AG09319 (cell line): ENCODE results near the gene MAGIX.

Experiments used
- DNase-seq: peaks from one replicate; pipeline ENCODE4 v3.0.0-alpha.2; 2010; ENCODE audit warnings: low read depth; ENCODE audit errors: extremely low read depth
- TF ChIP-seq, protein P1 (sequence below): IDR thresholded peaks from 2 replicates; pipeline ENCODE4 v1.5.1; 2011; ENCODE audit warnings: low read depth, mild to moderate bottlenecking, inconsistent platforms, low read length, moderate library complexity

The MAGIX gene

DNA sequence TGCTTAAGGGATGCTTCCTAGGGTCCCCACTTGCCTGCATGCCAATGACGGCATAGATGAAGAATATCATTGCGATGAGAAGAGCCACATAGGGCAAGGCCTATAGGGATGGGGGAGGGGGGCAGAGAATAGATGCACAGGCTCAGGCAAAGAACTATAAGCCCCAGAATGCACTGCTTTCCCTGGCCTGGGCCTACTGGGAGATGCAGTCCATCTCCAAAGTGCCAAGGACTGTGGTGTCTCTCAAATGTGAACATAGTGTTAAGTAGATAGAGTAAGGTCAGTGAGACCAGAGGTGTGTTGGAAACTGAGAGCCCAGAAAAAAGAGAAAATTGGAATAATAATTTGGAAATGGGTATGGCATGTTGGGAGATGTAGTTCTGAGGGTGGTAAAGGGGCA lies 49.7 kb downstream of the MAGIX start:
- TF ChIP-seq, protein P1, sequence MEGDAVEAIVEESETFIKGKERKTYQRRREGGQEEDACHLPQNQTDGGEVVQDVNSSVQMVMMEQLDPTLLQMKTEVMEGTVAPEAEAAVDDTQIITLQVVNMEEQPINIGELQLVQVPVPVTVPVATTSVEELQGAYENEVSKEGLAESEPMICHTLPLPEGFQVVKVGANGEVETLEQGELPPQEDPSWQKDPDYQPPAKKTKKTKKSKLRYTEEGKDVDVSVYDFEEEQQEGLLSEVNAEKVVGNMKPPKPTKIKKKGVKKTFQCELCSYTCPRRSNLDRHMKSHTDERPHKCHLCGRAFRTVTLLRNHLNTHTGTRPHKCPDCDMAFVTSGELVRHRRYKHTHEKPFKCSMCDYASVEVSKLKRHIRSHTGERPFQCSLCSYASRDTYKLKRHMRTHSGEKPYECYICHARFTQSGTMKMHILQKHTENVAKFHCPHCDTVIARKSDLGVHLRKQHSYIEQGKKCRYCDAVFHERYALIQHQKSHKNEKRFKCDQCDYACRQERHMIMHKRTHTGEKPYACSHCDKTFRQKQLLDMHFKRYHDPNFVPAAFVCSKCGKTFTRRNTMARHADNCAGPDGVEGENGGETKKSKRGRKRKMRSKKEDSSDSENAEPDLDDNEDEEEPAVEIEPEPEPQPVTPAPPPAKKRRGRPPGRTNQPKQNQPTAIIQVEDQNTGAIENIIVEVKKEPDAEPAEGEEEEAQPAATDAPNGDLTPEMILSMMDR, result no peak
- no peak for DNase-seq

DNA sequence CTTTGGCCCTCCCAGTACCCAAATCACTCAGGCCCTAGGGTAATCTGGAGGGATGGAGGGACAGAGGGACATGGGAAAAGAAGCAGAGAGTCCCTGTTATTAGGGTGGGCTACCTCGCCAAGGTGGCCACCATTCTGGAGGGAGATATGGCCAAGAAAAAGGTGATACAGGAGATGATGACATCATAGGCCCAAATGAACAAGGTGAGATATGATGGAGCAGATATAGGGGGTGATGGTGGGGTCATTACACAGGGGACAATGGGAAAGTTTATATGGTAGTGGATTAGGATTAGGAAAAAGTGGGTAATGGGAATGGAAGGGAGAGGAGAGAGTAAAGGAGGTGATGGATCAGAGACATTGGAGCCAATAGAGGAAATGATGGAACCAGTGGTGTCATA lies 50.3 kb downstream of the MAGIX start:
- no peak for DNase-seq
- TF ChIP-seq, protein P1, result no peak

DNA sequence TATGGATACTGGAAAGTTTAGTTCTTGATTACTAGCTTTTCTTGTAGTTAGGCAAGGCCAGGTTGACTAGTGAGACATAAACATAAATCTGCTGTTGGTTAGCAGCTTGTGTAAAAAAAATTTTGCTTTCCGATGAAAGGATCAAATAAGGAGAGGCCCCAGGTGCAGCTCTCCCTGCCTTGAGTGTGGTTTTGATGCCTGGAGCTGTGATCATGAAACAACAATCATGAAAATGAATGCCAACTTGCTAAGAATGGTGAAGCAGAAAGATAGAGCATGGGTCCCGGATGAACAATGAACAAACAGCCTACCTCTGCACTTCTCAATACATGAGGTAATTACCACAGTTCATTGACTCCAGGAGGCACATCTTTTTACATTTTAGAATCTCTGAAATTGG lies 51.9 kb downstream of the MAGIX start:
- TF ChIP-seq, protein P1, result no peak
- DNase-seq, result no peak

DNA sequence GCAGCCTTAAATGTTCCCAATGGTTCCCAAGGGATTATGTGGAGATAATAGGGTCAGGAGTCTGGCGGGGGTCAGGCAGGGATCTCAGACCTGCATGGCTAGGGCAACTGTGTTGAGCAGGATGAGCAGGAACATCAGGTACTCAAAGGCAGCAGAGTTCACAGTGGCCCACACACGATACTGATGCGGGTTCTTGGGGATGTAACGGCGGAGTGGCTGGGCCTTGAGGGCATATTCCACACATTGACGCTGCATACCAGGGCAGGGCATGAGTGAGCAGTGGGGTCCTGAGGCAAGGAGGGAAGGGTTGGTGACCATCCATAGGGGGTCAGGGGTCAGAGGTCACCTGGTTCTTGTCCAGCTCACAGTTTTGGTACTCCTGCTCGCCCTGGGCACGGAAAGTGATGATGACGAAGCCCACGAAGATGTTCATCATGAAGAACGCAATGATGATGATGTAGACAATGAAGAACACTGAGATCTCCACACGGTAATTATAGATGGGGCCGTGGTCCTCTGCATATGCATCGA lies 52.5 kb downstream of the MAGIX start:
- DNase-seq, result no peak
- TF ChIP-seq, protein P1, result no peak
